ENCODE measurements around the gene THTPA. TPM values are rescaled to one million over a fixed set of nuclear protein-coding genes. Genes with fewer than 3 reads are reported as not detected.

The THTPA gene
- total and polyA plus RNA-seq, 7 donors = 8.9 to 35.4 (median 22.0) TPM

- no peaks in the 10 kb centered on the region for H3K9me3 ChIP-seq
- H3K27ac ChIP-seq = no peak overlapping the region
- DNase-seq = peak; percentile 4
- no peak overlapping the region for H3K4me3 ChIP-seq
- TF ChIP-seq POLR2AphosphoS5 (IDR thresholded peaks at IDR 0.05) (no peak), CTCF (IDR thresholded peaks at IDR 0.05) (no peak), EP300 (IDR thresholded peaks at IDR 0.05) (no peak), POLR2A (IDR thresholded peaks at IDR 0.05) (no peak)
- H3K36me3 ChIP-seq = no peaks in the 10 kb centered on the region
- intact Hi-C loops (cut with DNase I) = no loop called here
- WGBS, 2 donors = 75 to 76% methylated on average over 1 of the region's 1 CpG
- no peaks in the 10 kb centered on the region for H3K27me3 ChIP-seq
- H3K4me1 ChIP-seq = no peaks in the 10 kb centered on the region
Observed at GRCh38 chr14:23601845-23602180, 45.7 kb downstream of the THTPA start.

- TF ChIP-seq POLR2A (IDR thresholded peaks at IDR 0.05) (no peak), EP300 (IDR thresholded peaks at IDR 0.05) (no peak), CTCF (IDR thresholded peaks at IDR 0.05) (no peak), POLR2AphosphoS5 (IDR thresholded peaks at IDR 0.05) (no peak)
Observed at GRCh38 chr14:23602181-23603095, 46.4 kb downstream of the THTPA start.

GRCh38 chr14:23603103-23603502 is 47.0 kb downstream of the THTPA start:
- H3K4me3 ChIP-seq = no peak overlapping the region
- no peaks in the 10 kb centered on the region for H3K36me3 ChIP-seq
- H3K27ac ChIP-seq = no peak overlapping the region
- 86 to 89% methylated on average over 2 of the region's 2 CpGs for WGBS, 2 donors
- no peaks in the 10 kb centered on the region for H3K4me1 ChIP-seq
- no peak for DNase-seq
- H3K27me3 ChIP-seq = no peaks in the 10 kb centered on the region
- no peak for TF ChIP-seq POLR2A (IDR thresholded peaks at IDR 0.05)
- no peak for TF ChIP-seq POLR2AphosphoS5 (IDR thresholded peaks at IDR 0.05)
- TF ChIP-seq EP300 (IDR thresholded peaks at IDR 0.05) = no peak
- no peak for TF ChIP-seq CTCF (IDR thresholded peaks at IDR 0.05)
- intact Hi-C loops (cut with DNase I) = no loop called here
- no peaks in the 10 kb centered on the region for H3K9me3 ChIP-seq

More at GRCh38 chr14:23602181-23603095, 46.4 kb downstream of the THTPA start:
- Histone ChIP-seq H3K4me1 (no peaks in the 10 kb centered on the region), H3K27ac (no peak overlapping the region), H3K27me3 (no peaks in the 10 kb centered on the region), H3K36me3 (no peaks in the 10 kb centered on the region), H3K9me3 (no peaks in the 10 kb centered on the region), H3K4me3 (no peak overlapping the region)
- DNase-seq = peak; percentile 19
- 91 to 92% methylated on average over 12 of the region's 12 CpGs for WGBS, 2 donors
- intact Hi-C loops (cut with DNase I) = no loop called here

- intact Hi-C loops (cut with DNase I) = no loop called here
- Histone ChIP-seq H3K4me1 (no peaks in the 10 kb centered on the region), H3K27ac (no peak overlapping the region), H3K27me3 (no peaks in the 10 kb centered on the region), H3K9me3 (no peaks in the 10 kb centered on the region), H3K36me3 (no peaks in the 10 kb centered on the region), H3K4me3 (no peak overlapping the region)
- WGBS, 2 donors = 93 to 96% methylated on average over 2 of the region's 2 CpGs
- TF ChIP-seq POLR2A (IDR thresholded peaks at IDR 0.05) (no peak), EP300 (IDR thresholded peaks at IDR 0.05) (no peak), CTCF (IDR thresholded peaks at IDR 0.05) (no peak), POLR2AphosphoS5 (IDR thresholded peaks at IDR 0.05) (no peak)
- DNase-seq = no peak
Observed at GRCh38 chr14:23604148-23604547, 48.1 kb downstream of the THTPA start.
